NOMO-1 treated with dmso at 0.1 percent for 144 hours (cell line): ENCODE results near the gene SPHK2.
A peak's percentile ranks its signal among the peaks of the same experiment; 100 is the strongest.
"Not testable (repeated sequence)": the region's sequence is repeated elsewhere in the genome, so short reads cannot be mapped to it uniquely, and the experiment has no call there.

ENCODE experiments used
- DNase-seq: peaks from one replicate; lab custom pipeline; 2025; ENCODE audit not compliant: unreplicated experiment; lab: John Stamatoyannopoulos, UW

Gene SPHK2

DNA sequence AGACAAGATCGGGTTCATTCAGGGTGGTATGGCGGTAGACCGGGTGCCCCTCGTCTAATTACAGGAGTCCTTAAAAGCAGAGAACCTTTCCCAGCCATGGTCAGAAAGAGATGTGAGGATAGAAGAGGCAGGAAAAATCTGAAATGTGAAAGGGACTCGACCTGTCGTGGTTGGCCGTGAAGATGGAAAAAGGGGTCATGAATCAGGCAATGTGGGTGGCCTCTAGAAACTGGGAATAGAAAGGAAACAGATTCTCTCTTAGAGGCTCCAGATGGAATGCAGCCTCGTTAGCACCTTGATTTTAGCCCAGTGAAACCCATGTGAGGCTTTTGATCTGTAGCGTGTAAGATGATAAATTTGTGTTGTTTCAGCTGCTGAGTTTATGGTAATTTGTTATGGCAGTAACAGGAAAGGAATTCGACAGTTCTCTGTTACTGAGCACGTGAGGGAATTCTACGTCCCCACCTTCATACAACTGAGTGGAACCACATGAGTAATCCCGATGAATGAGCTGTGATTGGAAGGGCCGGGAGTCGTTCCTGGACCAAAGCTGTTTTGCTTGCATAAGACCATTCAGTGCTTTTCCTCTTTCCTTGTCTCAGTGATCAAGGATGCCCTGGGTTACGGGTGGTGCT lies 37.7 kb downstream of the SPHK2 start:
- no peak for DNase-seq

DNA sequence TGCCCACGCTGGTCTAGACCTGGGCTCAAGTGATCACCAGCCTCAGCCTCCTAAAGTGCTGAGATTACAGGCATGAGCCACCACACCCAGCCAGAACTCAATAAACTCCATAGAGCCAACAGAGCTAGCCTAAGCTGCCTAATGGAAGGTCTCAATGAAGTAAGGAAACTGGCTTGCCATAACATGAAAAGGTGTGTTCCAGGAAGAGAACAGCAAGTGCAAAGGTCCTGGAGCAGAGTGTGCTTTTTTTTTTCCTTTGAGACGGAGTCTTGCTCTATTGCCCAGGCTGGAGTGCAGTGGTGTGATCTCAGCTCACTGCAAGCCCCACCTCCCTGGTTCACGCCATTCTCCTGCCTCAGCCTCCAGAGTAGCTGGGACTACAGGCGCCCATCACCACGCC lies 38.5 kb downstream of the SPHK2 start:
- DNase-seq = not testable (repeated sequence)

DNA sequence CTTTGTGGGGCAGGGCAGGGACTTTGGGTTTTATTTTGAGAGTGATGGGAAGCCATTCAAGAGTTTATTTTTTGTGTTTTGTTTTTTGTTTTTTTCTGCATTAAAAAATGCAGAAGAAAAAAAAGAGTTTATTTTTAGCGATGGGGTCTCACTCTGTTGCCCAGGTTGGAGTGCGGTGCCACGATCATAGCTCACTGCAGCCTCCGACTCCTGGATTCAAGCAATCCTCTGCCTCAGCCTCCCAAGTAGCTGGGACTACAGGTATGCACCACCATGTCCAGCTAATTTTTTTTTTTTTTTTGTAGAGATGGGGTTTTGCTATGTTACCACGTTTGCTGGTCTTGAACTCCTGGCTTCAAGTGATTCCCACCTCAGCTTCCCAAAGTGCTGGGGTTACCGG lies 39.2 kb downstream of the SPHK2 start:
- no peak for DNase-seq

DNA sequence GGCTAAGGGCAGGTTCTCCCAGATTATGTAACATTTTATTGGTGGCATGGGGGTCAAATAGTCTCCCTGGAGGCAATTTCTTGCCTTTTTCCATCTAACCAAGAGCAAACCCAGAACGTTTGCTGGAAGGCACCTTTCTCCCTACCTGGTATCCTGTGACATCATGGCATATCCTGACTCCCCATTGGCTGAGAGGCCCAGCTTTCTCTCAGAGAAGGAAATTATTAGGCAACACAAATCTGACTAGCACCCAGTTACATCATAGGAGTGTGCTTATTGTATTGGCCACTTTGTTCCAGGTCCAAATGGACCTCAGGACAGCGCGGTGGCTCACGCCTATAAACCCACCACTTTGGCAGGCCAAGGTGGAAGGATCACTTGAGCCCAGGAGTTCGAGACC lies 40.5 kb downstream of the SPHK2 start:
- DNase-seq = no peak

DNA sequence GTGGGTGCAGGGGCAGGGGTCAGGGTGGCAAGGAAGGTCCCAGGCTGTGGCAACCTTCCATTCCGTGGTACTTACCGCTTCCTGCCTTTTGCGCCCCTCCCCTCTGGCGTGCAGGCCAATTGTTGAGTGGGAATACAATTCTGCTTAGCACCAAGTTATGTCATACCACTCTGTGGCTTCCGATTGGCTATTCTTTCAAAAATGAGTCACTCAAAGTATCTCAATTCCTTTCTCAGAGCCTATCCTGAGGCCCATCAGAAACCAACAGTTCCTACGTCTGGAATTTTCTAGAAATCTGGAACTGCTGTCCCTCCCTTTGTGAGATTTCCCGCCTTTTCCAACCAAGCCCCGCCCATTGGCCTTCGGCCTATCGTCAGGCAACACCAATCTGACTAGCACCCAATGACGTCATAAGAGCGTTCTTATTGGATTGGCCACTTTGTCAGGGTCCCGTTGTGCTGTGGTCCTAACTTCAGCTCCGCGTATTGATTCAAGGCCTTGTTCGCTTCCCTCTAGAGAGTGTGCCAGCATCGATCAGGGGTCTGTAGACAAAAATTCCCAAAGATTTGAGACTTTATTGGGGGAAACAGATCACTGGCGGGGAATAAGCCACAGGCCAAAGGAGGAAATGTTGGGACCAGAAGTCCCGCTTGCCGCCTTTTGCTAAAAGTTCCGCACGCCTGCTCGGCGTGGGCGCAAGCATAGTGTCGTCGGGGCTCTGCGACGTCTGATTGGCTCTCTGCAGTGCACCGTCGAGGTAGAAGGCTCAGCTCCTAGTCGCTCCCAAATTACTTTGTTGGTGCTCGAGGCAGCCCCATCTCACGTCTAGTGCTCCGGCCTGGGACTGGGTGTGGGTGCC lies 41.8 kb downstream of the SPHK2 start:
- DNase-seq = peak; percentile 90

DNA sequence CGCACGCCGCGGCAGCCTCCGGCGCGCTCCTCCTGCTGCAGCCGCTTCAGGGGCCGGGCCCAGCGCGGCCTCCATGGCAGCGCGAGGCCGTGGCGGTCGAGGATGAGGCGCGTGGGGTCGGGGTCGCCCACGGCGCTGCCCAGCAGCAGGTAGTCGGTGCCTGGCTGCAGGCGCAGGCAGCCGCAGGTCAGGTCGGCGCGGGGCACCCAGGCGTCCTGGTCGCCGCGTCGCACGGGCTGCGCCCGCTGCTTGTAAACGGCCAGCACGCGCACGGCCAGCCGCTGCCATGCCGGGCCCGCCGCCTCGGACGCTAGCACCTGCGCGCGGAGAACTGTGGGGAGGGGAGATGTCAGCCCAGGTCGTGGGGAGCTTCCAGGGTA lies 42.4 kb downstream of the SPHK2 start:
- DNase-seq = no peak

DNA sequence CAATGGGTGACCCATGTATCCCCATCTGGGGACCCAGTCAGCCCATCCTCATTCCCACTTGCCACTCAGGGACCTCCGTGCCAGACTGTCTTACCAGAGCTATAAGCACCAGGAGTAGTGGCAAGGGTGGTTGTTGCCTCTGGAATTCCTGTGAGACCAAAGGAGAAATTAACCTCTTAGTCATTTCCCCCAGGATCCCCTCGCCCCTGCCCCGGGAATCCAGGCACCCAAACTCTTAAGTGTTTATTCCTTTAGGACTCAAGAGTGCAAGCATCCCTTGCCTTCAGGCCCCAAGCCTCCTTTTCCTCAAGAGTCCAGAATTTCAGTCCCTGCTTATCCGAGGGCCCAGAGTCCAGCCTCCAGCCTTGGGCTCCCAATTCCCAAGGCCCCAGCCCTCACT lies 44.4 kb downstream of the SPHK2 start:
- no peak for DNase-seq

DNA sequence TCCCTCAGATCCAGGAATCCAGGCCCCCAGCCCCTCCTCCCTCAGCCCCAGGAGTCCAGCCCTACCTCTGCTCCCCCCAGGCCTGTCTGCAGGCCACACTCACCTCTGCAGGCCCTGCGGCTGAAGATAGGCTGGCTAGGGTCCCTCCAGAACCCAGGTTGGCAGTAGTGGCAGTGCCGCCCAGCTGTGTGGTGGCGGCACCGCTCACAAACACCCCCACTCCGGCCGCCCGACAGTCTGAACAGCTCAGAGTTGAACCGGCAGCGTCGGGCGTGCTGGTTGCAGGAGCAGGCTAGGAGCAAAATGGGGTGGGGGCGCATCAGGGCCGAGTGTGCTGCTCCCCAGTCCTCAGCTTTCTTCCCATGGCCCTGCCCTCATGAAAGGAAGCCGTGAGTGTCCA lies 45.2 kb downstream of the SPHK2 start:
- DNase-seq = no peak

DNA sequence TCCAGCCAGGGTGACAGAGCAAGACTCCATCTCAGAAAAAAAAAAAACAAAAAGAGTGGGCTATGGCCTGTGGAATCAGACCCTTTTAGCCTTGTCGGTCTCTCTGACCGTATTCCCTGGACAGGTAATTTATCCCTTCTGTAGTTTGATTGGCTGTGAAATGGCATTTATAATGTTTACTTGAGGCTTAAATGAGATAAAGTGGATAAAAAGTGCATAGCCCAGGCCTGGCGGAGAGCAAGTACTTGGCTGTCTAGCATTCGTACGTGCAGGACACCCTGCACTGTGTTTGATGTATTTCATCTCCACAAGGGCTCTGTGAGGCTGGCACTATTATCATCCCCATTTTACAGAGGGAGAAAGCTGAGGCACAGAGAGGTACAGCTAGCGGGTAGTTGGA lies 46.5 kb downstream of the SPHK2 start:
- no peak for DNase-seq

DNA sequence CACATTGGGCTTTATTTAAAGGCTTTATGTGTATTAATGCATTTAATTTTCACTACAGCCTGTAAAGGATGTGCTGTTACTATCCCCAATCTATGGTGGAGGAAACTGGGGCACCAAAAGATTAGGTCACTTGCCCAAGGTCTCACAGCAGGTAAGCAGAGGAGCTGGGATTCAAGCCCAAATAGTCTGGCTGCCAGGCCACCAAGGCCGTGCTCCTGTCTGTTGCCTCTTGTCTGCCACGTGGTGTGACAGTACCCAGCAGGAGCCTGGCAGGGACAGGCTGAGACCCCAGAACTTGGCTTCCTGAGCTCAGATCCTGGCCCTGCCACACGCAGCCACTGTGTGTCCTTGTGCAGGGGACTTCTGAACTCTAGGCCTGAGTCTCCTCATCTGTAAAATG lies 49.0 kb downstream of the SPHK2 start:
- no peak for DNase-seq

DNA sequence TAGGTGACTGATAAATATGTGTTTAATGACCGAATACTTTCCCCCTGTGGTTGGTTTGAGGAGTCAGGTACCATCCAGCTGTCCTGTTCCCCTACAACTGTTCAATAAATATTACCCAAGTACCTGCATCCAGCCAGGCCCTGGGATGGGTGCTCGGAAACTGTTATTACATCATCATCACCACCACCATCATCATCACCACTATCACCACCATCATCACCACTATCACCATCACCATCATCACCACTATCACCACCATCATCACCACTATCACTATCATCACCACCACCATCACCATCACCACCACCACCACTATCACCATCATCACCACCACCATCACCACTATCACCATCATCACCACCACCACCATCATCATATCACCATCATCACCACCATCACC lies 49.5 kb downstream of the SPHK2 start:
- no peak for DNase-seq

DNA sequence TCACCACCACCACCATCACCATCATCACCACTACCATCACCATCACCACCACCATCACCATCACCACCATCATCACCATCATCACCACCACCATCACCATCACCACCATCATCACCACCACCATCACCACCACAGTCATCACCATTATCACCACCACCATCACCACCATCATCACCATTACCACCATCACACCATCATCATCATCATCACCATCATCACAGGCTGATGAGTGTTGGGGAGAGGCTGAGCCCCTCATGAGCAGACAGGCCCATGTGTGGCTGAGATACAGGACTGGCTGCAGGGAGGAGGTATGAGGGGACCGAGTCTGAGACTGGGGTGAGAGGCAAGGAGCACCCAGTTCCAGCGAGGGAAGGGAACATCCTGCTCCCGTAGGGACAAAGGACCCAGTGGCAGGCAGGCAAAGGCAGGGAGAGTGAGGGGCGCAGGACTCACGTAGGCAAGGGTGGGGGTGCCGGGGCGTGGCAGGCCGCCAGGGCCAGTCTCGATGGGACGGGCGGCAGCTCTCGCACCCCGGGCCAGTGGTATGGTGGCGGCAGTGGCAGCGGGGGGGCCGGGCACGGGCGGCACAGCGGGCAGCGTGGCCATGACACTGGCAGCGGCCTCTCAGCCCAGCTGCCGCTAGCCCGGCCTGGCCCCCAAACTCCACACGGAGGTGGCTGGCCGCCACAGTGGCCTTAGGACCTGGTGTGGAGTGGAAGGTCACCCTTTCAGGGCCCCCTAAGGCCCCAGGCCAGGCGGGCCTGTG lies 50.8 kb downstream of the SPHK2 start:
- no peak for DNase-seq

DNA sequence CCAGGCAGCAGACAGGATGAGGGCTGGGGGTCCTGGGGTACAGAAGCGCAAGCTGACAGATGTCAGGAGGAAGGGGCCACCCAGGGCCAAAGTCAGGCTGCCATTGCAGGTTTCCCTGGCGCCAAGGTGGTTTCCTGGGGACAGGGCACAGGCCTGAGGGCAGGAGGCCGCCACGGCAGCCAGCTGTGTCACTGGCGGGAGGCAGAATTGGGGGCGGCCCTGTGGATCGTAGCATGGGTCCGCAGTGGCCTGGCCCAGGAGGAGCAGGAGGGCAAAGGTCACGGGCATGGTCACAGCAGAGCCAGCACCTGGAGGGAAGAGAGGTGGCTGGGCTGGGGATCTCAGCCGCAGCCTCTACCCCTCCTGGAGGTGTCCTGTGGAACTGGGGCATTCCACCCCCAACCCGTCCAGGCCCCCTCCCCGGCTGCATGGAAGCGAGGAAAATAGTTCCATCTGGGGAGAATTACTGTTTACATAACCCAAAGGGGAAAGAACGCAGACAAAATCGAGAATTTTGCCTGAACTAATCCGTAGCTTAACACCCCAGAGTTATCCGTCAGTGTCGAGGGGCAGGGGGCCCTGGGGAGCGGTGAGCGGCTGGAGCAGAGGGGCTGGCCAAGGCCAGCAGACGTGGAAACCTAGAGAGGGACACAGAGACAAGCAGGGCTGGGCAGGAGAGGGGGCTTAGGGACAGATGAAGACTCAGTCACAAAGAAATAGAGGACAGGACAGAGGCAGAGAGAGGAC lies 51.6 kb downstream of the SPHK2 start:
- DNase-seq = no peak

DNA sequence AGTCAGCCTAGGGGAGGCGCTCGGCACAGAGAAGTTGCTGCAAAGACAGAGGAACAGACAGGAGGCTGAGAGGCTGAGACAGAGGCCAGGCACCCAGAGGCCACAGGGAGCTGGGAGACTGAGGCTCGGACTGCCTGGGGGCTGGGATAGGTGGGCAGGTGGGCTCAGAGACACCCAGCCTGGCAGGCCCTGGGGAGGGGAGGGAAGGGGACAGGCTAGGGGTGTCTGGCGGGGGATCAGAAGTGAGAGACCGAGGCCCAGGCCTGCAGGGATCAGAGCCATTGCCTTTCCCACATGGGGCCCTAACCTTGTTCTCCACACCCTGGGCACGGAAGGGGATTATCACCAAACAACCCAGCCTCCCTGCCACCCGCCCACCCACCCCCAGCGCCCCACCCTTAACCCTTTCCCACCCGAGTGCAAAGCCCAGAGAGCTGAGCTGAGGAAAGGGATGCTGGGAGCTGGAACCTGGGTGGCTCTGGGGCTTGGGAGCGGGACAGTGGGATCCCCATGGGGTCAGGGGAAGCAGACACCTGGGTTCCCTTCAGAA lies 52.2 kb downstream of the SPHK2 start:
- no peak for DNase-seq

DNA sequence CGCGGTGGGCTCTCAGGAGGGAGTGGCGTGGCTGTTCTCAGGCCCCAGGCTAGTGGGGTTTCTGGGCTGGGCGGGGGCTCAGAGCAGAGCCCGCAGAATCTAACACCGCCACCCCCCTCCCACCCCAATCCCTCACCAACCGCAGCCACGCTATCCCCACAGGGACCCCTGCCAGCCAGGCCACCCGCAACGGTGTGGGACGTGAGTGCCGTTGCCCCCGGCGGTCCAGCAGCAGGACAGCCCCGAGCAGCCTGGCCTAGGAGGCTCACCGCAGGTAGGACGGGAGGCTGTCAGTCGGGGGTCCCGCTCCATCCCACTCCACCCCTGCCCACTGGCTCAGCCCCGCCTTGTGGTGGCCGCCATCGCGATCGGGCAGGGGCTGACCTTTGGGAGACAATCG lies 53.7 kb downstream of the SPHK2 start, which contains the start of gene NTN5:
Gene NTN5, minus strand, starts transcription at position 24 of the 400 bp plus-strand sequence. CDS start 2,031 bp downstream, outside the sequence.
- no peak for DNase-seq

DNA sequence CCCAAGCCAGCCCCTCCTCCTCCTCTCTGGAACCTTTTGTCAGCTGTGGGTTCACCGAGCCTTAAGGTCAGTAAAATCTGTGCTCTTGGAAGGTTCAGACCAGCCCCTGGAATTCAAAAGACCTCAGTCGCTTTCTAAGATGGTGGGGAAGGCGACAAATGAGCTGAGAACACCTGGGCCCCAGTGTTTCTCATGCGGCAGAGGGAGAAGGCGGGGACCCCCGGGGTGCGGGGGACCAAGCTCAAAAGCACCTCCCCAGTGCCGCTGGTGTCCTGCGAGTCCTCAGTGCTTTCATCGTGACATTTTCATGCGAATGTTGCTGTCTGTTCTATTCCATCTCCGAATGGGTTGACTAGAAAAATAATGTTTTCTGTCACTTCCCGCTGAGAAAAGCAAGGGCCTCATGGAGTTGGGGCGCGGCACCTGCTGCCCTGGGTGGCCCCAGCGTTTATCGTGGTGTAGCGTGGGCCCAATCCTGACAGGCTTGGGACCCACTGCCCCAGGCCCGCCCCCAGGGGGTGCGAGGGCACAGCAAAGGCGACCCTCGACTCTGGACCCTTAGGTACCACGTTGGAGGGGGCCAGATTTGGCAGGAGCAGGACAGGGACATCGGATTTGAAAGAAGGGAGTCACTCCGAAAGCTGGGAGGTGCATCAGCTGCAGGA lies 54.3 kb downstream of the SPHK2 start:
- DNase-seq = no peak

DNA sequence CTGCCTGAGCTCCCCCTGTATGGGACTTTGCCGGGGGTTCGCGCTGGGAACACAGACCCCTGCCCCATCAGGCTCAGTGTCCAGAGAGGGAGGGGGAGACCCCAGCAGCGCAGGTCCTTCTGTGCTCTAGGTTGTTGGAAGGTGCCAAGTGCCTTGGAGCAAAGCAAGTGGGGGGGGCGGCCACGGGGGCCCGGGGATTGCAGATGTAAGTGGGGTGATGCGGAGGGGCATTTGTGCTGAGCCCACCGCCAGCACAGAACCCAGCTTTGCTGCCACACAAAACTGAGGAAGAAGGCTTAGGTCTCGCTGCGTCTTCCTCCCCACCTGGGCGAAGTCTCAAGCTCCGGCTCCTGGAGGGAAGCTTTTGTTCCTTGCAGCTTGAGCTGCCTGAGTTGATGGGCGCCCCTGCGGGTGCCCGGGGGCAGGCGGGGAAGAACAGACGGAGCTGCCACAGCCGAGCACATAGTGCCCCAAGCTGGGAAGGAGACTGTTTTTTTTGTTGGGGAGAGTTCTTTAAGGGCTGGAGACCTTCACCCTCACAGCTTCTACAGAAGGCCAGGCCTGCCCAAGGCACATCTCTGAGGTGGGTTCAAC lies 55.0 kb downstream of the SPHK2 start:
- DNase-seq = no peak

DNA sequence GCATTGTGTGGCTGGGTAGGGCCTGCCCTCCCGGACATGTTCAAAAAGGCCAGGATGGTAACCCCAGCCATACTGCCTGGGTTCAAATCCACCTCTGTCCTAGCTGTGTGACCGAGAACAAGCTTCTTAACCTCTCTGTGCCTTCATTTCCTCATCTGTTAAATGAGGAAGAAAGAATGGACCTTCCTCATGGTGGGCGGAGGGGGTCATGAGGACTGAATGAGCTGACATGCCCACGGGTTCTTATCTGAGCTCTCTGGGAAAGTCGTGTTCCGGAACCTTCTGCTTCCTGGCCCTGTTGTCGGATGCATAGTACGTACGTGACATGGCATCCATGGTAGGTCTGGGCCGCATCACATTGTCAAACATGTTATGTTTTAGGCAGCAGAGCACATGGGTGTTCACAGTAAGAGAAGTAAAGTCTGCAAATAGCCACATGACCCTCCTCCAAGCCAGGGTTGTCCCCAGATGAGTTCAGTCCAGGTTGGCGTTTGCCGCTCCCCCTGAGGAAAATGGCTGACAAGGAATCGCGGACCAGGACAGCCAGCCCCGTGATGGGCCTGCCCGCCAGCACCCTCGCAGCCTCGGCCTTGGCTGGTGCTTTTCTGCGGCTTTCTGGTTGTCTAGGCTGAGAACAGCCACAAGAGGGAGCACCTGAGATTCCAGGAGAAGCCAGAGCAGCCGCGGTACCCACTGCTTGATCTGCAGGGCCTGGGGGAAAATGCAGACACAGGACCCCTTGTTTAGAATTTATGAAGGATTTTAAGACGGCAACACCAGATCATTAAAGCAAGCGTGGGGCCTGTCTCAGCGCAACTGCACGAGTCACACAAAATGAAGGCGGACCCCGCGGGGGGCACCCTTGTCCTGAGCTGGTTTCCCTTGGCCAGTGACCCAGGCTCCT lies 55.9 kb downstream of the SPHK2 start:
- DNase-seq = peak; percentile 43

DNA sequence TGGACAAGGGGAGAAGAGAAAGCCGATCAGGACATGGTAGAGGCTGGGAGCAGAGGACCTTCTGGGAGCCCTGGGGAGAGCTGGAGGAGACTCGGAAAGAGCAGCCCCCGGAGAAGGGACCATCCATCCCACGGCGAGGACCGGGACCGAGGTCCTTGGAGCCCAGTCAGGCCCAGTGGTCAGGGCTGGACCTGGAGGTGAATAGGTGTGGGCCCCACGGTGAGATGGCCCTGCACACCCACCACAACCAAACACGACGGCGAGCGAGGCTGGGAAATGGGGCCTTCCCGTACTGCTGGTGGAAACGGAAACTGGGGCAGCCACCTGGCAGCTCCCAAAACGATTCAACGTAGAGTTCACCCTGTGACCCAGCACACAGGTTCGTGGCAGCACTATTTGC lies 57.2 kb downstream of the SPHK2 start:
- no peak for DNase-seq
